Caco-2 (cell line): Measurements from ENCODE around the gene BCOR. TPM values are rescaled to one million over a fixed set of nuclear protein-coding genes. Genes with fewer than 3 reads are reported as not detected.

Source experiments
- BruUV-seq: library from RNA; stranded (reverse); fragments of 400-500 nt; replicated peaks from 2 replicates; lab custom pipeline; 2021; lab: Mats Ljungman, UMichigan
- CTCF ChIA-PET: fragments of 300-600 bp; sonication (Branson Sonifier 250); formaldehyde crosslinking; loops from one replicate; lab custom pipeline; 2022; ENCODE audit warnings: antibody characterized with exemption; lab: Charles Lee
- POLR2A ChIA-PET: fragments of 300-600 bp; sonication (Branson Sonifier 250); formaldehyde crosslinking; loops from one replicate; lab custom pipeline; 2022; ENCODE audit warnings: antibody characterized with exemption; lab: Charles Lee
- DNase-seq, 2 experiments: peaks; one replicate each; pipeline versions ENCODE4 v3.0.0 to v3.0.0-alpha.2; 2020 to 2022
- H3K27me3 ChIP-seq: replicated peaks from 2 replicates; pipeline ENCODE4 v1.6.0; 2011; ENCODE audit warnings: low read length; ENCODE audit not compliant: control insufficient read depth, insufficient read depth
- H3K36me3 ChIP-seq: 2 replicates; pipeline ENCODE4 v1.5.1; 2011; ENCODE audit warnings: low read length; ENCODE audit not compliant: control insufficient read depth, insufficient read depth
- H3K4me1 ChIP-seq: fragments of 250-450 bp; sonication (Bioruptor Pico); 2 replicates; pipeline ENCODE4 v1.5.1; 2020; ENCODE audit warnings: mild to moderate bottlenecking
- H3K4me3 ChIP-seq: 2 replicates; pipeline ENCODE4 v1.5.1; 2011; ENCODE audit warnings: low read depth, mild to moderate bottlenecking, control low read depth, low read length
- H3K9me3 ChIP-seq: fragments of 250-450 bp; sonication (Bioruptor Pico); 2 replicates; pipeline ENCODE4 v1.5.1; 2020; ENCODE audit warnings: mild to moderate bottlenecking, moderate library complexity
- H3K27ac Mint-ChIP-seq: one replicate; pipeline ENCODE4 v1.8.0; 2022; ENCODE audit warnings: mixed read lengths; ENCODE audit not compliant: unreplicated experiment
- H3K27me3 Mint-ChIP-seq: one replicate; pipeline ENCODE4 v1.8.0; 2022; ENCODE audit warnings: mixed read lengths; ENCODE audit not compliant: insufficient read depth, unreplicated experiment
- H3K36me3 Mint-ChIP-seq: one replicate; pipeline ENCODE4 v1.8.0; 2022; ENCODE audit warnings: mild to moderate bottlenecking, mixed read lengths; ENCODE audit not compliant: insufficient read depth, unreplicated experiment
- H3K4me1 Mint-ChIP-seq: one replicate; pipeline ENCODE4 v1.8.0; 2022; ENCODE audit warnings: low read depth, mixed read lengths; ENCODE audit not compliant: unreplicated experiment
- H3K4me3 Mint-ChIP-seq: one replicate; pipeline ENCODE4 v1.8.0; 2022; ENCODE audit warnings: mild to moderate bottlenecking, moderate library complexity, mixed read lengths; ENCODE audit not compliant: unreplicated experiment
- H3K9me3 Mint-ChIP-seq: one replicate; pipeline ENCODE4 v1.8.0; 2022; ENCODE audit warnings: mixed read lengths; ENCODE audit not compliant: unreplicated experiment
- CTCF ChIP-seq, 2 experiments: fragments of 200-600 bp in 1 of 2; IDR thresholded peaks; 1 replicate in 1 of 2; 2 replicates in 1 of 2; pipeline versions ENCODE4 v1.5.1 to v1.8.0; 2011 to 2022; ENCODE audit warnings: antibody characterized with exemption in 1 of 2, control low read depth in 1 of 2, inconsistent platforms in 1 of 2, low read depth in 1 of 2, low read length in 1 of 2, mild to moderate bottlenecking in 1 of 2, moderate library complexity in 1 of 2; ENCODE audit not compliant: insufficient read depth in 1 of 2, severe bottlenecking in 1 of 2, unreplicated experiment in 1 of 2
- intact Hi-C: fragments of 100-400 bp; cut with micrococcal nuclease; formaldehyde crosslinking; loops from one replicate; pipeline ENCODE4 v1.10.0; 2022; ENCODE audit not compliant: unreplicated experiment
- total RNA-seq: library from RNA; stranded (reverse); gene quantifications from 2 replicates; pipeline ENCODE4 v1.2.3, GENCODE V29; 2022

Gene BCOR
- total RNA-seq, 1 experiment from 2014 or later = 16.2 TPM

GRCh38 chrX:40068048-40068447 lies 29.7 kb downstream of the BCOR start:
- Histone ChIP-seq H3K36me3 (no peaks in the 10 kb centered on the region), H3K27me3 (no peaks in the 10 kb centered on the region), H3K4me3 (no peak overlapping the region), H3K9me3 (no peaks in the 10 kb centered on the region), H3K4me1 (no peaks in the 10 kb centered on the region)
- no peaks in the 10 kb centered on the region for H3K27me3 Mint-ChIP-seq
- H3K4me3 Mint-ChIP-seq = no peak overlapping the region
- TF ChIP-seq CTCF (IDR thresholded peaks at IDR 0.05; ENCODE audit: insufficient read depth in 1 of 2, low read depth in 1 of 2, low read length in 1 of 2, severe bottlenecking in 1 of 2, unreplicated experiment in 1 of 2) = no peak
- no TSS peak for BruUV-seq
- no peaks in the 10 kb centered on the region for H3K4me1 Mint-ChIP-seq
- no peaks in the 10 kb centered on the region for H3K9me3 Mint-ChIP-seq
- POLR2A ChIA-PET = no interaction called here
- intact Hi-C loops = no loop called here
- no peak overlapping the region for H3K27ac Mint-ChIP-seq
- H3K36me3 Mint-ChIP-seq = peaks cover 44% of the 10 kb centered on the region
- CTCF ChIA-PET = no interaction called here
- DNase-seq = peak in 1 of 2 experiments; percentile 9

- no peaks in the 10 kb centered on the region for H3K4me1 Mint-ChIP-seq
- no peak for TF ChIP-seq CTCF (IDR thresholded peaks at IDR 0.05; ENCODE audit: insufficient read depth in 1 of 2, low read depth in 1 of 2, low read length in 1 of 2, severe bottlenecking in 1 of 2, unreplicated experiment in 1 of 2)
- H3K9me3 Mint-ChIP-seq = no peaks in the 10 kb centered on the region
- CTCF ChIA-PET = no interaction called here
- Histone ChIP-seq H3K9me3 (no peaks in the 10 kb centered on the region), H3K4me1 (no peaks in the 10 kb centered on the region), H3K4me3 (no peak overlapping the region), H3K36me3 (no peaks in the 10 kb centered on the region), H3K27me3 (no peaks in the 10 kb centered on the region)
- intact Hi-C loops = no loop called here
- peaks cover 45% of the 10 kb centered on the region for H3K36me3 Mint-ChIP-seq
- no peak overlapping the region for H3K27ac Mint-ChIP-seq
- BruUV-seq = no TSS peak
- H3K27me3 Mint-ChIP-seq = no peaks in the 10 kb centered on the region
- POLR2A ChIA-PET = no interaction called here
- DNase-seq = no peak
- H3K4me3 Mint-ChIP-seq = no peak overlapping the region
Observed at GRCh38 chrX:40066700-40067099, 31.1 kb downstream of the BCOR start.

GRCh38 chrX:40065296-40066046 lies 32.3 kb downstream of the BCOR start:
- Histone ChIP-seq H3K27me3 (no peaks in the 10 kb centered on the region), H3K4me1 (no peaks in the 10 kb centered on the region), H3K9me3 (no peaks in the 10 kb centered on the region), H3K36me3 (no peaks in the 10 kb centered on the region), H3K4me3 (no peak overlapping the region)
- Mint-ChIP-seq H3K27me3 (no peaks in the 10 kb centered on the region), H3K9me3 (no peaks in the 10 kb centered on the region), H3K4me3 (no peak overlapping the region), H3K4me1 (no peaks in the 10 kb centered on the region), H3K27ac (no peak overlapping the region), H3K36me3 (peaks cover 32% of the 10 kb centered on the region)
- no peak for DNase-seq
- TF ChIP-seq CTCF (IDR thresholded peaks at IDR 0.05; ENCODE audit: insufficient read depth in 1 of 2, low read depth in 1 of 2, low read length in 1 of 2, severe bottlenecking in 1 of 2, unreplicated experiment in 1 of 2) = no peak
- ChIA-PET CTCF (no interaction called here), POLR2A (no interaction called here)
- BruUV-seq = no TSS peak
- intact Hi-C loops = no loop called here
